NB4 (cell line): ENCODE results near the gene KCNQ4.

Source experiments
- DNase-seq: peaks from one replicate; pipeline ENCODE4 v3.0.0; 2010; ENCODE audit warnings: low read depth
- H3K4me3 ChIP-seq: one replicate; pipeline ENCODE4 v1.5.1; 2011; ENCODE audit warnings: mild to moderate bottlenecking, low read depth, low read length, moderate library complexity
- MAX ChIP-seq: IDR thresholded peaks from 2 replicates; pipeline ENCODE4 v1.6.1; 2011; ENCODE audit warnings: low read depth, low read length
- MYC ChIP-seq: IDR thresholded peaks from 2 replicates; pipeline ENCODE4 v1.6.1; 2011; ENCODE audit warnings: low read depth, low read length
- POLR2A ChIP-seq: IDR thresholded peaks from 2 replicates; pipeline ENCODE4 v1.6.1; 2011; ENCODE audit warnings: mild to moderate bottlenecking; ENCODE audit not compliant: insufficient read length; ENCODE audit errors: extremely low read depth
- TF ChIP-seq, protein P1 (sequence below): IDR thresholded peaks from one replicate; pipeline ENCODE4 v1.5.1; 2012; ENCODE audit warnings: low read depth, low read length

The KCNQ4 gene

DNA sequence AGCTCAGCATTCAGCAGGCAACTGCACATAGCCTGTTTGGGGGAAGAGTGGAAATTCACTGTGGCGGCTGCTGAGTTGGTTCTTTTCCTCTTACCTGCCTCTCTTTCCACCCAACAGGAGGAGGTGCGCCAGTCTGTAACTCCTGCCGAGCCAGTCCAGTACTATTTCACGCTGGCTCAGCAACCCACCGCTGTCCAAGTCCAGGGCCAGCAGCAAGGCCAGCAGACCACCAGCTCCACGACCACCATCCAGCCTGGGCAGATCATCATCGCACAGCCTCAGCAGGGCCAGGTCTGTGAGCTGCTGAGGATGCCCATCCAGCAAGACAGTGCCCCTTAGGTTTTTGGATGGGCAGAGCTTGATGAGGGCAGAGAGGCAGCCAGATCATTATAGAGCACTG is 25.6 kb upstream of the KCNQ4 start:
- no peak overlapping the region for H3K4me3 ChIP-seq
- TF ChIP-seq POLR2A (no peak), MYC (no peak), MAX (no peak)
- TF ChIP-seq, protein P1, sequence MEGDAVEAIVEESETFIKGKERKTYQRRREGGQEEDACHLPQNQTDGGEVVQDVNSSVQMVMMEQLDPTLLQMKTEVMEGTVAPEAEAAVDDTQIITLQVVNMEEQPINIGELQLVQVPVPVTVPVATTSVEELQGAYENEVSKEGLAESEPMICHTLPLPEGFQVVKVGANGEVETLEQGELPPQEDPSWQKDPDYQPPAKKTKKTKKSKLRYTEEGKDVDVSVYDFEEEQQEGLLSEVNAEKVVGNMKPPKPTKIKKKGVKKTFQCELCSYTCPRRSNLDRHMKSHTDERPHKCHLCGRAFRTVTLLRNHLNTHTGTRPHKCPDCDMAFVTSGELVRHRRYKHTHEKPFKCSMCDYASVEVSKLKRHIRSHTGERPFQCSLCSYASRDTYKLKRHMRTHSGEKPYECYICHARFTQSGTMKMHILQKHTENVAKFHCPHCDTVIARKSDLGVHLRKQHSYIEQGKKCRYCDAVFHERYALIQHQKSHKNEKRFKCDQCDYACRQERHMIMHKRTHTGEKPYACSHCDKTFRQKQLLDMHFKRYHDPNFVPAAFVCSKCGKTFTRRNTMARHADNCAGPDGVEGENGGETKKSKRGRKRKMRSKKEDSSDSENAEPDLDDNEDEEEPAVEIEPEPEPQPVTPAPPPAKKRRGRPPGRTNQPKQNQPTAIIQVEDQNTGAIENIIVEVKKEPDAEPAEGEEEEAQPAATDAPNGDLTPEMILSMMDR, result no peak
- no peak for DNase-seq

- no peak for DNase-seq
- no peak overlapping the region for H3K4me3 ChIP-seq
- TF ChIP-seq MAX (no peak), MYC (no peak), POLR2A (no peak)
- TF ChIP-seq, protein P1, result no peak
Observed at GRCh38 chr1:40758578-40759343, 24.8 kb upstream of the KCNQ4 start.

DNA sequence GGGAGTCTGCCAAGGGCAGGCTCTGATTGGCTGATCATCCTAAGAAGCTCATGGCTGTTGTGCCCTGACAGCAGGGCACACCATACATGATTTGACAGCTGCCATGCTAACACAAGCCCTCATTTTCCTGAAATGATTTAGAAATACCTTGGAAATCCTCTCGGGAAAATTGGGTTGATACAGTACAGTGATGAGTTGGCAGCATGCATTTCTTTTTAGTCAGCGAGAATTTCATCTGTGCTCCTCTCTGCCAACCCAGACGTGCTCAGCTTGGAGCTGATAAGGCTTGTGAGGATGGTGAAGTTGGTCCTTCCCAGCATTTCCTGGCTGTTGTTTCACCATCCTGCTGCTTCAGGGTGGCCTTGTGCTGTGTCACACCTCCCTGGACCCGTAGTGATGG is 22.6 kb upstream of the KCNQ4 start:
- TF ChIP-seq, protein P1, result no peak
- TF ChIP-seq POLR2A (no peak), MAX (no peak), MYC (no peak)
- DNase-seq, result no peak
- no peak overlapping the region for H3K4me3 ChIP-seq

- TF ChIP-seq POLR2A (no peak), MYC (no peak), MAX (no peak)
- TF ChIP-seq, protein P1, result no peak
- no peak overlapping the region for H3K4me3 ChIP-seq
- DNase-seq, result no peak
Observed at GRCh38 chr1:40762144-40762923, 21.3 kb upstream of the KCNQ4 start.

GRCh38 chr1:40763742-40764532 is 19.6 kb upstream of the KCNQ4 start:
- no peak for DNase-seq

More at GRCh38 chr1:40763742-40764532, 19.6 kb upstream of the KCNQ4 start:
- no peak overlapping the region for H3K4me3 ChIP-seq
- TF ChIP-seq MYC, result no peak
- no peak for TF ChIP-seq MAX
- no peak for TF ChIP-seq POLR2A
- TF ChIP-seq, protein P1, result no peak
